Measurements from ENCODE around the gene TRPV3.
"Not testable (repeated sequence)": the region's sequence is repeated elsewhere in the genome, so short reads cannot be mapped to it uniquely, and the experiment has no call there.

Gene TRPV3

GRCh38 chr17:3514873-3515272 lies 42.7 kb downstream of the TRPV3 start:
- DNase-seq = no peak

- not testable (repeated sequence) for DNase-seq
These were observed 43.4 kb downstream of the TRPV3 start for GRCh38 chr17:3514167-3514566.

DNA sequence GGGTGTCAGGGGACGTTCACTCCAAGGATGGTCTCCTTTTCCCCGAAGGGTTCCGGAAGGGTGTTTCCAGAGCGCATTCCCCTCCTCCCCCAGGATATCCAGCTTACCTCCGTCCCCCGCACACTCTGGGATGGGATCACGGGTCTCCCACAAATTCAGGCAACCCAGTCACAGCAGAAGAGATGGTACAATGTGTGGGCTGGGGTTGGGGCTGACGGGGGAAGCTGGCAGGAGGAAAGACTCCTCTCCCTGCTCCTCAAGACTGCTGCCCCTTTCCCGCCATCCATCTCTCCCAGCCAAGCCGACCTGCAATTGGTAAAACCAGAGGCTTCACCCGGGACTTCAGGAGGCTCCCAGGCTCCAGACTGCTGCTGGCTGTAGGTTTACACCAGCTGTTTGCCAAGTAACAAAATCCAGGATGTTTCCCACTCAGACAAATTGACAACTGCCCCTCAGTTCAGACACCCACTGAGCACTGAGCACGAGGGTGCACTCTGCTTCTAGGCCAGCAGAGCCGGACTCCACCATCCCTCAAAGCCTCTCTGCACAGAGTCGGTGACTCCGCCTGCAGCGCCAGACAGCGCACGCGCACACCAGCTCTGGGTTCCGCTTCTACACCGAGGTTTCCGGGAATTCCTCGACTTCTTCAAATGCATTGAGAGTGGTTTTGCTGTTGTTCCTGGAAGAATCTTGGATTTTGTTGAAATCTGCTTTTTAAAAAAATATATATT lies 44.1 kb downstream of the TRPV3 start:
- no peak for DNase-seq

DNA sequence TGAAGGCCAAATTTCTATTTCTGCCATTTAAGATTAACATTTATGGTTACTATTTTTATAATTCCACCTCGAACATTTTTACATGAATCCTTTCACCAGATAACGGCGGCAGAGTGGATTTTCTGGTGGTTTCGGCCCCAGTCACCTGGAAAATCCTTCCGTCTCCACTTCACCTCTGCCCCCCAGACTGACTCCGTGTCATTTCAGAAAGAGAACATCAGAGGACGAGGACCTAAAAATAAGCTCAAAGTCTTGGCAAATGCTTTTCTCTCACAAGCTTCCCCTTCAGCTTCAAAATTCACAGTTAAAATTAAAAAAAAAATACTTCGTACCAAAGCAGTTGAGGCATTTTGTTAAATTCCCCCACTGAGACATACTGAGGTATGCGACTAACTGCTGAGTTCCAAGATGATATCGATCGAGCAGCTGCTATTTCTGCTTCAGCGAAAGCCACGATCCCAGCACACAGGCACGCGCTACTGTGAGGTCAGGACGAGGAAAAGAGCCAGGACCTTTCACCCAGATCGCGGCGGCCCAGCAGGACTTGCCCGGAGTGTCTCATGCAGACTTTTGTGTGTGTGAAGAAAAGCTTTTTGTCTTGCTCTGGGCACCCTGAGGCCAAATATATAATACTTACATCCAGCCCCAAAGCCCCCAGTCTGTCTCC lies 45.0 kb downstream of the TRPV3 start:
- DNase-seq = no peak

DNA sequence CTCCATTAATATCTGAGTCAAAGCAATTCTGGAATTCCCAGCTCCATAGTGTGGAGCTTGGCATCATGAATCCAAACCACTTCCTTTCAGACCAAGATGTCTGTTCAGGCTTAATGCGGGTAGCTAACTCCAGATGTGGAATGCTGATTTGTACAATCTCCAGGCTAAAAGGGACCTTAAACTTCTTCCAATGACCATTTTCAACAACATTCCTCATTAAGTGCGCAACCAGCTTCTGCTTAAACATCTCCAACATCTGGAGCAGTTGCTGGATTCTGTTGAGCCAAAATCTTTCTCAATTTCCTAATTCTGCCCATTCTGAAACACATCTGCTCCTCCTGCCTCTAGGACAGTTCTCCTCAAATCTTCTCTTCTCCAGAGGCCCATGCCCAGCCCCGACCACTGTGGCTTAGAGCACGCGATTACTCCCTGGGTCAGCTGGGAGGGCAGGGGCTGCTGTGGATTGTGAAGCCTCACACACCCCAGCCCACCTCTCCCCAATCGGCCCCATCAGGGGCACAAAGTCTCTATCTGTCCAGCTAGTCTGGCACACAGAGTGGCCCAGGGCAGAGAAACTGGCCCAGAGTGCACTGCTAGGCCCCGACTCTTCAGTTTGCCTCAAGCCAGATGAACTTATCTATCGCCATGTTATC lies 45.6 kb downstream of the TRPV3 start:
- DNase-seq = no peak

DNA sequence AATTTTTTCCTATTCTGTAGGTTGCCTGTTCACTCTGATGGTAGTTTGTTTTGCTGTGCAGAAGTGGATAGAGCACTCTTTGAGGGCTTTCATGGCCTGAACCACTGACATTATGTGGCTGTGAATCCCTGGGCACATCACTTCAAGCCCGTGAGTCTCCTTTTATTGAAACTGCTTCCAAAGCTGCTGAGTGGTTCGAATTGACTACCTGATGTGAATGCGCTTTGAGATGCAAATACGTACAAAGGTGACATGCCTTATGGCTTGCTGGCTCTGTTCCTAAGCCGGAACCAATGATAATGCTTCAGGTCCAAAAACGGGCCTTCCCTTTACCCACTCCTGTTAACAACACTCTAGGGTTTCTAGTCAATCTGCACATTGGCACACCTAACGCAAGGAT lies 47.5 kb downstream of the TRPV3 start:
- no peak for DNase-seq

DNA sequence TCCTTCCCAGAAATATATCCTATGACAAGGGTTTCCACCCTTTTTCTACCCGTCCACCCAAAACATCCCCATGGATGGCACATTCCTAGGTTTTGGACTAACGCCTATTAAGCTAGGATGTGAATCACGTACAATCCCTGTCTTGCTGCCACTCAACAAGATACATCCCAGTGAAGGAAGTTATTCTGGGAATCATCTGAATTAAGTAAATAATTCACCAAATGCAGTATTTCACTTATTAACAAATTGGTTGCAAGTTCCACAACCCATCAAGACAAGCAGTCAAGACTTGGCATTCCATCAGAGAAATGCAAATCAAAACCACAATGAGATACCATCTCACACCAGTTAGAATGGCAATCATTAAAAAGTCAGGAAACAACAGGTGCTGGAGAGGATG lies 49.7 kb downstream of the TRPV3 start:
- DNase-seq = no peak

- DNase-seq = no peak
These were observed 50.5 kb downstream of the TRPV3 start for GRCh38 chr17:3507071-3507470.

DNA sequence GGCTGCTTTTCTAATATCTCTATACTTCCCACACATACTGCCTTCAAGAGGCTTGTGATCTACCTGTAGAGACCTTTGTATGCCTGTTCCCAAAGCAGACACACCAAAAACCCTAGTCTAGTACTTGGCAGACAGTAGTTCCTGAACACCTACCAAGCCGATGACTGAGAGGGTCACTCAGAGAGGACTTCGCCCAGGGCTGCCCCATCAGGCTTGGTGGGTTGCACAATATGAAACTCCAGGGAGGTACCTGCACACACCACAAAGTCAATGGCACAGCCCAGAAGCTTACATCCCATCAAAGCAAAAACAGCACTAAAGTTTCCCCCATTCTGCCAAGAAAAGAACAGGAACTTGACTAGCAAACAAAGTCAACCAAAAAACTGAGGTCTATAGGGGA lies 51.6 kb downstream of the TRPV3 start:
- no peak for DNase-seq

DNA sequence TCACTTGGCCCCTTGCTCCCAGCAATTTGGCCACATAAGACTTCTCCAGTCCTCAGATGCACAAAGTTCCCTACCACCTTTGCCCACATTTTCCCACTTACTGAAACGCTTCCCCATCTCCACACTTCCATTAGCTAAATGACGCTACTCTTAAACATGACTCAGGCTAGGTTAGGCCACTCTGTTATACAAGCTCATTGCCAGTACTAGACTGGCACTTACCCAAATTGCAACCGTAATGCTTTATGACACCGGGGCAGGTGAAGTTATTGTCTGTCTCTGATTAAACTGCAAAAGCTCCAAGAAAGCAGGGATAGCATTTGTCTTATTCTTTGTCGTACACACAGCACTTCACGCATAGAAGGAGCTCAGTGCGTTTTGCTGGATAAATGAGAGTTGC lies 52.6 kb downstream of the TRPV3 start:
- no peak for DNase-seq

DNA sequence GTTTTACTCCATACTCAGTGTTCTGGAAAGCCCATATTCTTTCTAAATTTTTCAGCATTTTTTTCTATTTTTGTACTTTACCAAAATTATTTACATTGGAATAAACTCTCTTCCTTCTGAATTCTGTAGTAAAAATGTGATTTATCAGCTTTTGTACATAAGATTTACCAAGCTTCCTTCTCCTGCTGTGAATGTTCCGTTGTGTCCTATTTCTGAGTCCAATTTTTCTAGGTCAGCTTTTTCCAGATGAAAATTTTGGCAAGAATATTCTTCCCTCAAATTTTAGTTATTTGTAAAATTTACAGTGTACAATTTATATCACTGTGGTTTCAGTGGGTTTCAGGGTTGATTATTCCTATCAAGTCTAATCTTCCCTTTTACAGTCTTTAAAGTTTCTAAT lies 54.3 kb downstream of the TRPV3 start:
- no peak for DNase-seq

DNA sequence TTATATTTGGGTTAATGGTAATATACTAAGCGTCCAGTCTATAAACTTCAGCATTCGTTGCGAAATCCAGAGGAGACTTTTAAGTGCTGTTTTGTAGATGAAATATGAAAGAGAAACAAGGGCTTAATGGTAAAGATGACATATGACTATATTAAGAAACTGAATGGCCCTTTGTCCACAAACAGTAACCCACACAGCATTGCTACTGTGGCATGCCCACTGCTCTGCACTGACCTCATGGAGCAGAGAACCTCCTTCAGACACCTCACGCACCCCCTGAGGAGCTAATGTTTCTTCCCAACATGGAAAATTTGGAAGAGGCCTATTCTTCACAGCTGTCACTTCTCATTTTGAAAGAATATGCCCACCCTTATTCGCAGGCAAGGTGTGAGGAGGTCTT lies 55.1 kb downstream of the TRPV3 start:
- no peak for DNase-seq

- no peak for DNase-seq
These were observed 56.3 kb downstream of the TRPV3 start for GRCh38 chr17:3501344-3501743.

- no peak for DNase-seq
These were observed 60.5 kb downstream of the TRPV3 start for GRCh38 chr17:3497101-3497500.

- peak; percentile 93 for DNase-seq
These were observed 72.0 kb downstream of the TRPV3 start for GRCh38 chr17:3485481-3486068.

DNA sequence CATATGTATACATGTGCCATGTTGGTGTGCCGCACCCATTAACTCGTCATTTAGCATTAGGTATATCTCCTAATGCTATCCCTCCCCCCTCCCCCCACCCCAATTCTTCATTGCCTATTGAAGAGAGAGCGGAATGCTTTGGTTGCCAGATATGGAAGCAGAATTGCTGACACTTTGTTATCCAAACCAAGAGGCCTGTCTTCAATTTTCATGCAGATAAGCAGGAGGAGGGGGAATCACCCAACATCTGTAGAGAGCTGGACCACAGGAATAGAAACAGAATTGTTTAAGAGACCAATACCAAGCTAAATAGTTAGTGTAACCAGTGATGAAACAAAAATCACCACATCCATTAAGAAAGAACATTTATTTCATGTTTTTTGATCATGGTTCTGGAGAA lies 74.8 kb downstream of the TRPV3 start:
- no peak for DNase-seq

DNA sequence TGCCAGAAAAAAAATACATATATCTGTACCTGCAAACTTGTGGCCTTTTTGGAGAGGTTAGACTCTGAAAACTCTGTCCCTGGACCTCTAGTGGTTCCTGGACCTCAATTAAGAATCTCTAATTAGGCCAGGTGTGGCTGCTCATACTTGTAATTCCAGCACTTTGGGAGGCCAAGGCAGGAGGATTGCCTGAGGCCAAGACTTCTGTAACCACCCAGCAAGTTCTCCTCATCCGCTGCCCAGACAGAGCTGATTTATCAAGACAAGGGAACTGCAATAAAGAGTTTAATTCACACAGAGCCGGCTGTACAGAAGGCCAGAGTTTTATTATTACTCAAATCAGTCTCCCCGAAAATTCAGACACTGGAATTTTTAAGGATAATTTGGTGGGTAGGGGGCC lies 77.6 kb downstream of the TRPV3 start:
- no peak for DNase-seq

DNA sequence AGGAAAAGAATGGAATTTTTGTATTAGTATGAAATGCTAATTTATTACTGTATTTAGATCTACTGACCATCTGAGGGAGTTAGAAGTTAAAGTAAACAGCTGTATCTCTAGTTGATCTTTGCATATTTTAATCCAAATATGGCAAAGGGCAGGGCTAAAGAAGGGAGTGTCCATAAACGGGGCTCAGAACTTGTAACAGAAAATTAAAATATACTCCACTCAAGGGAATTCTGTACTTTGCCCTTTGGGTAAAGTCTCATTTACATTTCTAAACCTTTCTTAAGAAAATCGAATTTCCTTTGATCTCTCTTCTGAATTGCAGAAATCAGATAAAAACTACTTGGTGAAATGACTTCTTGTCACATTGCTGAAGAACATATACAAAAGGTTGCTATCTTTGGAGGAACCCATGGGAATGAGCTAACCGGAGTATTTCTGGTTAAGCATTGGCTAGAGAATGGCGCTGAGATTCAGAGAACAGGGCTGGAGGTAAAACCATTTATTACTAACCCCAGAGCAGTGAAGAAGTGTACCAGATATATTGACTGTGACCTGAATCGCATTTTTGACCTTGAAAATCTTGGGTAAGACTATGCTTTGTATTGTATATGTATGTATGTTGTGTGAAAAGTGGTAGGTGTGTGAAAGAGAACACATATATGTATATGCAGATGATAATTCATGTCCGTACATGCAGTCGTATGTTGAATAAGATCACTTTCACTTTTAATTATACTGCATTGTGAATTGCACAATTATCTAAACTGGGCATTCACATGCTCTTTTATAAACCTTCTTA lies 81.6 kb downstream of the TRPV3 start, which contains the start of gene ASPA:
Gene ASPA, plus strand, starts transcription at position 186 of the 799 bp plus-strand sequence. Its CDS starts 163 bp downstream, at position 349.
- DNase-seq = no peak

DNA sequence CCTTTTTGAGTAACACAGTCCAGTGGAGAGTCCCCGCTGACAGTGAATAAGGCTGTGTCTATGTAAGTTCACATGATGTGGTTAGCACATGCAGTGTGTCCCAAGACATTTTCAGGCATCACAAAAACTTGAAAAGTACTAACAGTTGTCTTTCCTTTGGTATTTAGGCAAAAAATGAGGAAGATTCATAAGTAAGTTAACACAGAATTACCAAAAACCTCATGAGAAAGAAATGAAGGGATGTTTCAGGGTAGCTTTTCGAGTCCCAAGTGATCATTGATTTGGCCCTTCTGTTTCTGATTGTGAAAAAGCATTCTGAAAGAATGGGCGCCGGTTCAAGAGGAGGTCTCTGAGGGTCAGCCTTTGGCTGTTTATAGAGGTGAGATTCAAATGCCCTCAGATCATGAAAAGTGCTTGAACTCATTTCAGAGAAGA lies 82.3 kb downstream of the TRPV3 start:
- no peak for DNase-seq

DNA sequence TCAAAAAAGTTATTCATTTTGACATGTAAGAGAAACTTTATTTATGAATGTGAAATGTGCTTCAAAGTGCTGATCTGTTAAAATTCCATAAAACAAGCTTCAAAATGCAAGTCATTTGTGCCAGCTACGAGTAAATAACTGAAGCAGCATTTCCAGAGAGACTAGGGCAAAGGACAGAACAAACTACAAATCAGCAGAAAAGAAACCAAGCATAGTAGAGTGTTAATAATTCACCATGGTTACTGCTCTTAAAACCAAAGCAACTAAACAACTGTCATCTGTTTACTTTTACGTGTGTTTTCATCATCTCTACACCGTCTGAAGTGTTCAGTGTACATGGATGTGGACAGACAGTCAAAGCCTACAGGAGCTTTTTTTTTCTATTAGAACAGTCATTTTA lies 83.4 kb downstream of the TRPV3 start:
- peak; percentile 45 for DNase-seq

- no peak for DNase-seq
These were observed 85.5 kb downstream of the TRPV3 start for GRCh38 chr17:3472137-3472536.

DNA sequence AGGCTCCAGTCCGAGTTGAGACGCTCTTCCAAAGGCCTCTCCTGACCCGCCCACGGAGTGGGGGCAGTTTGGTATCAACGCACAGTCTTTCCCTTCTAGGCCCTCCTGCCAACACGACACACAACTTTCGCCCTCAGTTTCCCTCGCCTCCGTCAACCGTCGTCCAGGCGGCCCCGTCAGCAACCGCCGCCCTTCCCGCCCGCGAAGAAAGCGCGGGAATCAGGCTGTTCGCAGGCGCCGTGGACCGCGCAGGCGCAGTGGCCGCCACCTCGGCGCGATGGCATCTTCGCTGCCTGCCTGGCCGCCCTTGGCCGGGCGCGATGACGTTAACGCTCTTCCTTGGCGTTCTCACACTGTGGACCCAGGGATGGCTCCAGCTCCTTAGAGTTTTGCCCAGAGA lies 86.0 kb downstream of the TRPV3 start, which contains the start of gene SPATA22:
Gene SPATA22, minus strand, starts transcription at position 221 of the 400 bp plus-strand sequence. CDS start 2,494 bp downstream, outside the sequence.
- no peak for DNase-seq

GRCh38 chr17:3469529-3469928 lies 88.1 kb downstream of the TRPV3 start:
- DNase-seq = no peak

Measured in NCI-H1694 (cell line).